Left colon (tissue), 2 donors: Measurements from ENCODE around the gene PHF2. TPM values are rescaled to one million over a fixed set of nuclear protein-coding genes. Genes with fewer than 3 reads are reported as not detected.

Source experiments
- ATAC-seq: fragments of 200-7000 bp; cut with Tn5 transposase; one replicate; pipeline ENCODE4 v1.9.1; 2020; ENCODE audit warnings: mild to moderate bottlenecking, moderate library complexity
- DNase-seq, 2 donors: peaks; one replicate each; pipeline ENCODE4 v3.0.0-alpha.2; 2020
- intact Hi-C, 2 donors: fragments of 100-400 bp; cut with DNase I in 1 of 2; cut with micrococcal nuclease in 1 of 2; formaldehyde crosslinking; loops; one replicate each; pipeline versions ENCODE4 v1.11.2 to v1.14.0; 2022; cut with DNase I, micrococcal nuclease
- total RNA-seq, 2 donors: library from RNA; stranded (reverse); fragmentation: NEBNext Ultra II Directional; extraction: Animal tissue kit (Norgen Biotek cat#: 25700); gene quantifications; one replicate each; pipeline ENCODE4 v1.2.1, GENCODE V29; 2021
- donor health status: DM: no; HTN: no; CAD: no.
- donor health status: DM: yes; HTN: yes; CAD: no.

PHF2 gene
- total RNA-seq, 2 donors from 2014 or later, result 21.3 to 22.9 TPM

DNA sequence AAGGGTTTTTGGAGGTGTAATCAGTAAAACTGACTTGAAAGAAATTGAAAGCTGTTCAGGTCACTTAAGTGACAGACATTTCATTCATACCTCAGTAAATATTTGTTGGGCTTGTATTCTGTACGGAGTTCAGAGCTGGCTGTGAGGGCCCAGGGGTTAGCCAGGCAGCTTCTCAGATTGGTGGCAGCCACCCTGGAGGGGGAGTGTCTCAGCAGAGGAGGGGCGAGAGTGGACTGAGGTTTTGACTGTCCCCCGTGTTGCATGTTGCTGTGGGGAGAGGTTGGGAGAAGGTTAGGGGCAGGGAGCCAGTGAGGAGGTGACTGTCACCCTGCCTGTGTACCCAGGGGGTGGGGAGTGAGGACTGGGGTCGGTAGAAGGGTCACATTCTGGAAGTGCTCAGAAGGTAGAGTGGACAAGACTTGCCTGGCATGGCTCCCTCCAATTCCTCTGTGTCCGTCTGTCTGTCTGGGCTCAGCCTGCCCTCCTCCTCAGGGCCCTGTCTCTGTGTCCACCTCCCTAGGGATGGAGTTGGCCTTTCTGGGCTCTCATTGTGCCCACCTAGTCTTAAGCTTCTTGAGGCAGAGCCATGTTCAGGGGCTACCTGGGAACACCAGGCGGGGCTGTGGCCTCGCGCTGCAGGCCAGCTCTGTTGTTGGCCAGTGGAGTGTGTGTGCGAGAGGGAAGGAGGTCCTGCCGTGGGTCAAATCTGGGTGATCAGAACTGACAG, 4.4 kb downstream of the PHF2 start:
- intact Hi-C loops, result no loop called here
- peak in 1 of 2 donors; percentile 29 for DNase-seq
- no peak for ATAC-seq

DNA sequence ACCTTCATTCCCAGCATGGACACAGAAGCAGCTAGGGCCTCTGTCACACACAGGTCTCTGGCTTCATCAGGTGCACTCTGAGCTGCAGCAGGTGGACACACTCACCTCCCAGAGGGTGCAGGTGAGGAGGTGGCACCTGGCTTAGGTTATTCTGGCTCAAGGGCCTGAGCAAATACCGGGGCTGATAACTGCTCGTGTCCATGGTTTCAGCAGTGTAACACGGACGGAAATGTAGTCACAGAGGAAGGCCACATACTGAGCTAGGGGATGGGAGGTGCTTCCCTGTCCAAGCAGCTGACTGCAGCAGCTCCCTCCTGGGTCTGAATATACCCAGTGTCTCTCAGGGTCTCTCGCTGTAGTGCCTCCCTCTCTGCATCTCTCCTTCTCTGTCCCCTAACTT, 5.7 kb downstream of the PHF2 start:
- ATAC-seq, result peak; percentile 65
- intact Hi-C loops, result no loop called here
- DNase-seq, result peak in 1 of 2 donors; percentile 53

DNA sequence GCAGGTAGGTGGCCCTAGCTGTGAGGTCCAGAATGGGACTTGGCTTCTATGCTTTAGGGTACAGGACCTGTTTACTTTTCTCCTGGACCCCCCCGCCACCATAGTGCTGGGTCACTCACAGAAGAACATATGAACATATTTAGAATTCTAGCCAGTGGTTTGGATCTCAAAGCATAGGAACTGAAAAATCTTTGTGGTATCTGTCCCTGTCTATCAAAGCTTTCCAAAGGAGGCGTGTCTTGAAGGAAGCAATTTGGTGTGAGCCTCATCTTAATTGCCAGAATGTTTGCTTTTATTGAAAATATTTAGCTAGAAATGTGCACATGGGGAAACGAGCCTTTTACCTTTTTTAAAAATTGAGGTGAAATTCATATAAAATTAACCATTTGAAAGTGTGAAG, 6.2 kb downstream of the PHF2 start:
- peak; percentile 14 for ATAC-seq
- no peak for DNase-seq
- intact Hi-C loops, result no loop called here

DNA sequence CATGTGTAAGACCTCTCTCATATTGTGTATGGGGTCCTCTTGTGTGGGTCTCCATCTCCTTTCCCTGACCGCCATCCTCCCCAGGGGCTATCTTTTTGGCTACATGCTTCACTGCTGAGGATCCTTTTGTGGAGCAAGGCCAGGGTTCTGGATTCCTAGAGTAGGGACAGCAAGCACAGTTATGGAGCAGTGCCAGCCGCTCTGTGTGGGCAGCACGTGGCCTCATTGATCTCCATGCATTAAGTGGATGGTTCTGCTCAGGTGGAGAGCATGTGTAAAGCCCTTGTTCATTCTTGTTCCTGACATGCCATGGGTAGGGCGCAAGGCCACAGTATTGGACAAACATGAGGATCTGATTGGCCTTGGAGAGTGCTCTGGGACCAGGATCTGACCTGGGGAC, 8.9 kb downstream of the PHF2 start:
- intact Hi-C loops, result no loop called here
- DNase-seq (no peak), ATAC-seq (no peak)

DNA sequence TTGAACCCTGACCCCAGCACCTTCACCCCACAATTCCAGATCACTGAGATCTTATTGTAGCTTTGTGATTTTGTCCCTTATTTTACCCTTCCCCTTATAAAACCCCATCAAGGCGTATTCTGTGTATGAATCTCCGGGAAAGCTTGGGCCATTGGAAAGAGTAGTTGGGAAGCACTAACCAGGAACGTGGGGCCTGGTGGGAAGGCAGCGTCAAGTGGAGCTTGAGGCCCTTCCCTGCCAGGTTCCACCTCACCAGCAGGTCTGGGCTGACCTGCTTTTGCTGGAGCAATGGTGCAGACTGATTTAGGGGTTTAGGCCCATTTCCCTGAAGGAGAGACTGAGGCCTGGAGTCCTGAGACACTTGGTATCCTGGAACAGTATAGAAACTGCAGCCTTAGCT, 9.3 kb downstream of the PHF2 start:
- ATAC-seq (no peak), DNase-seq (no peak)
- intact Hi-C loops, result no loop called here

DNA sequence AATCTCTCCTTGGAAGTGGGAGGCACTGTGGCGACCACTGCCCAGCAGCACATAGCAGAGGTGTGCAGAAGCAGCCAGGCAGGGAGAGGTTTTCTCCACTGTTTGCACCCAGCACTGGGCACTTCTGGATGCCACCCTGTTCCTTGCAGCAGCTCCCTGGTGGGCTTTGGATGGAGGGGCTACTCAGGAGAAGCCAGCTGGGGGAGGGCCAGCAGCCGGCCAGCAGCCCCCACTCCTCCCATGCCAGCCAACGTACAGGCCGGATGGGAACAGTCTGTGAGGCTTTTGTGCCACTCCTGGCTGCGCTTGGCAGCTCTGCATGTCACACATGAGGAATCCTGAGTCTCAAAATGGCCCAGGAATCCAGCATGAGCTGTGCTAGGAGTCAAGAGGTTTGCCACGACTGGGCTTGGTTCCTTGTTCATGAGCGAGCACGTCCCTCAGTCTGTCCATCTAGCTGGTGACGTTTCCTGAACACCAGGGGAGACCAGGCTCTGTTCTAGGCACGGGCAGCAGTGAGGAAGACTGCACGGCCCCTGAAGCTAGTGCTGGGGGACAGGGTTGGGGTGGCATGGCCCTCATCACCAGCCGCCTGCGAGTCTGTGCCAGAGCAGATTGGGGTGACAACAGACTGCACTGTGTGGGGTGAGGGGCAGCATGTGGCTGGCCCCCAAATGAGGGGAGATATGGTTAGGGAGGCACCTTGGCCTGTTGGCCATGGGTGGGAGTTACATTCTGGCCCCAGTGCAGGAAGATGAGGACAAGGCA, 10.1 kb downstream of the PHF2 start:
- DNase-seq (no peak), ATAC-seq (no peak)

DNA sequence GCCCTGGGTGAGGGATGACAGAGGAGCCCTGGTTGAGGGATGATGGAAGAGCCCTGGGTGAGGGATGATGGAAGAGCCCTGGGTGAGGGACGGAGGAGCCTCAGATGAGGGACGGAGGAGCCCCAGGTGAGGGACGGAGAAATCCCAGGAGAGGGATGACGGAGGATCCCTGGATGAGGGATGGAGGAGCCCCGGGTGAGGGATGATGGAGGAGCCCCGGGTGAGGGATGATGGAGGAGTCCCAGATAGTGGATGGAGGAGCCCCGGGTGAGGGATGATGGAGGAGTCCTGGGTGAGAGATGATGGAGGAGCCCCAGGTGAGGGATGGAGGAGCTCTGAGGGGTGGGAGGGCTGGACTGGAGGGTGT, 10.9 kb downstream of the PHF2 start:
- intact Hi-C loops, result no loop called here
- ATAC-seq, result no peak
- DNase-seq, result no peak

More for the DNA sequence above, 10.1 kb downstream of the PHF2 start:
- intact Hi-C loops, result no loop called here

DNA sequence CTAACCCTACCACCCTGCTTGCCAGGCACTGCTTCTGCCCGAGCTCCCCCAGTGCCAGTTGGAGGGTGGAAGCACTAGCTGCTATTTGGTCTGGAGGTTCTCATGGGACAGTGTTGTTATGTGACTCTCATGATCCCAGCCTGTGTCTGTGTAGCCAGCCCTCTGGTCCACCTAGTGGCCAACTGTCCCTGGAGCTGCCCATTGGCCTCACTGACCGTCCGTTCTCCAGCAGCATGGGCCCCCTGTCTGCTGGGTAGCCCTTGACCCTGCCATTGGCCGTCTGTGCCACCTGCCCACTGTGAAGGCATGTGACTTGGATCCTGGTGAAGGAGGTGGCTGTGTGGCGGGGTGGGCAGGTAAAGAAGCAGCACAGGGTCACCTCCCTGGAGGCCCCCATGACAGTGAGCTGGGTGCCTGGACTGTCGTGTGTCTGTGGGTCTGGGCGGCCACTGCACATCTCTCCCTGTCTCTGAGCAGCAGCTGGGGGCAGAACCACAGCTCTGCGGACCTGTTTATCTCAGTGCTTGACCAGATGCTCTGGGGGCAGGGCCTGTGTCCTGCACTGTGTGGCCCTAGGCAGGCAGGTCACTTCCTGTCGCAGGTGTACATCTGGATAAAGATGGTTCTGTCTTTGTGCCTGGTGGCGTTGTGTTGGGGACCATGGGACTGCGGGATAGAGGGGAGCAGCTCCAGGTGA, 11.4 kb downstream of the PHF2 start:
- peak; percentile 20 for ATAC-seq
- intact Hi-C loops, result no loop called here
- peak in 1 of 2 donors; percentile 26 for DNase-seq

DNA sequence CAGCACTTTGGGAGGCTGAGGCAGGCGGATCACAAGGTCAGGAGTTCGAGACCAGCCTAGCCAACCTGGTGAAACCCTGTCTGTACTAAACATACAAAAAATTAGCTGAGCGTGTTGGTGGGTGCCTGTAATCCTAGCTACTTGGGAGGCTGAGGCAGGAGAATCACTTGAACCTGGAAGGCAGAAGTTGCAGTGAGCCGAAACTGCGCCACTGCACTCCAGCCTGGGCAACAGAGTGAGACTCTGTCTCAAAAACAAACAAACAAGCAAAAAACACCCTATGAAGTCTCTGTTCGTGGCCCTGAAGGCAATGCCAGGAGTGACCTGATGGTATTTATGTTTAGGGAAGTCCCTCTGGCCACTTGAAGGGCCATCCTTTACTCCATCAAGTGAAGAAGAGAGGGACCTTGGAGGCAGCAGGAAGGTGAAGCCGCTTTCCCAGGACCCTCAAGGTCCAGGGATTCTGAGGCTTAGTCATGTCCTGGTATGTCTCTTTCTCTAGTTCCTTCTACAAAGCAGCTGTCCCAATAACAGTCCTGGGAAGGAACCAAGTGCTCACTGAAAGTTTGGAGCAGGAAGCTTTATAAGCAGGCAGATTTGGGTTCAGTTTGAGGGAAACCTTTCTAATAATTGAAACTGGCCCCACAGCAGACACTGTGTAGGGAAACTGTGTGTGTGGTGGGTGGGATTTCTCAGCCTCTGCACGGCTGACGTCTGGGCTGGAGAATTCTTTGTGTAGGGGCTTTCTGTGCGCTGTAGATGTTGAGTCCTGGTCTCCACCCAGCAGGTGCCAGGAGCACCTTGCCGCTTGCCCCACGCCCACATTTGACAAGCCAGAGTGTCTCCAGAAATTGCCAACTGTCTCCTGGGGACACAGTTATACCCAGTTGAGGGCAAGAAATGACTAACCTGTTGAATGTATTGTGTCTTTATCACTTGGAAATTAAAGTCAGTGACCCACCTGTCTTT, 12.5 kb downstream of the PHF2 start:
- ATAC-seq (no peak), DNase-seq (no peak)
- intact Hi-C loops, result no loop called here

DNA sequence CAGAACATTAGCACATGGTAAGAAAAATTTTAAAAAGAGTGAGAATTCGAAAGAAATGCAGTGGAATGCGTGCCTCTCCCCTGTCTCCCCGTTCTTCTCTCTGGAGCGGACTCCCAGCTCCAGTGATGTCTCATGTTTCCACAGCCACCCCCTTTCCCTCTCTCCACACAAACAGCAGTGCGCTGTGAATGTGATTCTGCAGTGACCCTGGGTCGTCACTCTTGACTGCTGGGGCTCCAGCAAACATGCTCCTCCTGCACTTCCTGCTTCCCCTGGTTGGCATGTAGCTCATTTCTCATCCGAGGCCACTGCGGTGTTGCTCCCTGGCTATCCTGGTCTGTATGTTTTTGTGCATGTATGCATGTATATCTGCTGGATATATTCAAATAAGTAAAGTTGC, 13.3 kb downstream of the PHF2 start:
- intact Hi-C loops, result no loop called here
- no peak for ATAC-seq
- DNase-seq, result no peak

DNA sequence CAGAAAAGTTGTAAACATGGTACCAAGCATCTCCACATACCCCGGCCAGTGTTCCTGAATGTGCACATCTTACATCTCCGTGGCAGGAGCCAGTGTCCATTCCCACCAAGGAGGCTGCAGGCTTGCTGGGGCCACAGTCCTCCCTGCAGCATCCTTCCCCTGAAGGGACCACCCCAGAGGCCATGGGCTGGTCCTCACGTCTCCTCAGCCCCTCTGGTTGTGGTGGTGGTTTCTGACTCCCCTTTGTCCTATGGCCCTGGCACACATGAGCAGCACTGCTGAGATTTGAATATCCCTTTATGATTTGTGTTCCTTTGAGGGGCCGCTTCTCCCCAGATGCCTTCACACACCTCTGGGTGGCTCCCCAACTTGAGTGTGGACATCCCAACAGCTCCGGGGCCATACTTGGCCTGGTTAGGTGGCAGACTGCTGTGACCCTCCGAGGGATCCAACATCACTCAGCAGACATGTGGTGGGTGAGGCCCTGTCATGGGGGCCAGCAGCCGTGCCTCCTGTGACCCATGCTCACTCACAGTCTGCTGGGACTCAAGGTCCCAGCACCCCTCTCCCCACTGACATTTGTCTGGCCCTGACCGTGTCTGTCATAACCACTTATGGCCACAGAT, 14.3 kb downstream of the PHF2 start:
- intact Hi-C loops, result no loop called here

DNA sequence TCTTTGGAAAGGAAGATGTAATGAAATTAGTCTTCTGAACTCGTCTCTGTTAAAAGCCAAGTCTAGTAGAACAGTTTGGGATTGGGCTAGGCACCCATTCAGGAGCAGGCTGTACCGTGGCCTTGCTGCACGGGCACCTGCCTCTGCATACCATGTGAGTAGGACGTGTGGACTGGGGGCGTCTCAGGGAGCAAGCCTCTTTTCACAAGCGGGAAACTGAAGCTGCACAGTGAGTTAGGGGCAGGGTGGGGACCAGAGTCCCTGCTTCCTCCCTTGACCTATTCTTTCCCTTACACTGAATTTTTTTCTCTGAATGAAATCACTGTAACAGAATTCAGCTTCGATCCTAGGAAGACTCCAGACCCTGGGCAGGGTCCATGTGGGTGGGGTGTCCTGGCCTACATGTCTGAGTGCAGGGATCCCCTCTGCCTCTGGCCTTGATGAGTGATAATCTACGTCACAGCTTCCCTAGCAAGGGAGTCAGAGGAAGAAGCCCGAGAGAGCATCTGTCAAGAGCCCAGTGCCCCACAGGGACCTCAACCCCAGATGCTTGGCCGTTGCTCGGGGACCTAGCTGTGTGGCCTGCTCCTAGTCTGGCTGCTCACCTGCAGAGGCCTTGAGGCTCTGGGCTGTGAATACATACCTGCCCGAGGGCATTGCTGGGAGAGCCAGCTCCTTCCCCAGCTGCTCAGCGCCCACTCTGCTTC, 15.1 kb downstream of the PHF2 start:
- intact Hi-C loops, result no loop called here
- DNase-seq (no peak), ATAC-seq (no peak)

More for the DNA sequence above, 14.3 kb downstream of the PHF2 start:
- no peak for DNase-seq
- ATAC-seq, result no peak

DNA sequence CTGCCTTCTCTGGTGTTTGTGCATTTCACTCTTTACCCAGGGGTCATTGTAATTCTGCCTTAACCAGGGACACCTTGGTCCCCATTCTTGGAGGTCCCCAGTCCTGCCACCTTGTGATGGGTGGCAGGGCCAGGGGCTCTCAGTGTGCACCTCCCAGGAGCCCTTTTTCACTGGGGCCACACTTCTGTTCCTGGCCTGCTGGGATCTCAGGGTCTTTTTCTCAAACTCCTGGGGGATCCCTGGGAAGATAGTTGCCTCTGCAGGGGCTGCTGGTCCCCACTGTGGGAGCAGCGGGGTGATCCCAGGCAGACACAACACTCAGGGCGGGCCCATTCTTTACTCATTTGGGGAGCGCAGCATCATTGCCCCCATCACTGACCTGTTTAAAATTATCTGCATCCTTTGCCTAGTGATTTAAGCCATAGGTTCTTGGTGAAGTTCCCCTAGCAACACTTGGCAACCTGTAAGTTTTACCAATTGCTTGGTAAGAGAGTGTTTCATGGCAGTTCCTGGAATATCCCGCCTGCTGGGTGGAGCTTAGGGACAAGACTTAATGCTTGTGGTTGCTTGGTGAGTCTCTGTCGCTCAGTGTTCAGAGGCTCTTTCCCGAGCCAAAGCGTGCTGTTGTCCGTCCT, 15.7 kb downstream of the PHF2 start:
- intact Hi-C loops, result no loop called here
- DNase-seq, result no peak
- ATAC-seq, result no peak

DNA sequence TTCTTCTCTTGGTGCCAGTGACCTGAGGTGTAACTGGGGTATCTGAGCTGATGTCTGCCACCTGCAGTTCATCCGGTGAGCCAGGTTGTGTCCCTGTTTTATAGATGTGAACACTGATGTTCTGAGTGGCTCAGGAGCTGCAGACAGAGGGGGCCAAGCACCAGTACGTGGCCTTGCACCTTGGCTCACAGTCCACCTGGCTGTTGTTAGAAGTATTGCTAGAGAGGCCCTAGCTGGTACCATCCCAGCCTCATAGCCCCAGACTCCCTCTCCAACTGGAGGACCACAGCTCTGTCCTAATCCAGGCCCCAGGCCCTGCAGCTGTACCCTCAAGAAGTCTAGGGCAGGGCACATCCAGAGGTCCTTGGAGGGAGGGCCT, 16.2 kb downstream of the PHF2 start:
- peak; percentile 23 for ATAC-seq
- DNase-seq, result peak in 1 of 2 donors; percentile 39
- intact Hi-C loops, result no loop called here

DNA sequence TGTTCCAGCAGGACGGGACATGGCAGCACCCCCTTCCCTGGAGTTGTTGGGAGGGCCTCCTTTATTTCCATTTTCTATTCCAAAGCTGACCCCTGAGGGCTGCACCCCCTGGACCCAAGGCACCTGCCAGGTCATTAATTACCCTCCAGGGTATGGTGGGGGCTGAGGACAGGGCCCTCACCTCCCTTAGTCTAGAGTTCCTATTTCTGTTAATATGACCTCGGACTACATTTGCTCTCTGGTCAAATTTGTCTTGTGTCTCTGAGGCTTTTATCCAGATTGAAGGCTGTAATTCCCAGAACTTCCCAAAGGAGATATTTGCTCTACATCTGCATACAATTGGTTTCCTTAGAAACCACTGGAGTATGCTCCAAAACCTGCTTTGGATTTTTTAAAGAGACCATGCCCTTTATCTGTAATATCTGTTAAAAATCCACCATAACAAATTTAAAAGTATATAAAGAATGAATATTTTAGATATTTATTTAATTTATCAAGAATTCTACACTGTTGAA, 16.8 kb downstream of the PHF2 start:
- ATAC-seq (no peak), DNase-seq (no peak)
- intact Hi-C loops, result no loop called here

DNA sequence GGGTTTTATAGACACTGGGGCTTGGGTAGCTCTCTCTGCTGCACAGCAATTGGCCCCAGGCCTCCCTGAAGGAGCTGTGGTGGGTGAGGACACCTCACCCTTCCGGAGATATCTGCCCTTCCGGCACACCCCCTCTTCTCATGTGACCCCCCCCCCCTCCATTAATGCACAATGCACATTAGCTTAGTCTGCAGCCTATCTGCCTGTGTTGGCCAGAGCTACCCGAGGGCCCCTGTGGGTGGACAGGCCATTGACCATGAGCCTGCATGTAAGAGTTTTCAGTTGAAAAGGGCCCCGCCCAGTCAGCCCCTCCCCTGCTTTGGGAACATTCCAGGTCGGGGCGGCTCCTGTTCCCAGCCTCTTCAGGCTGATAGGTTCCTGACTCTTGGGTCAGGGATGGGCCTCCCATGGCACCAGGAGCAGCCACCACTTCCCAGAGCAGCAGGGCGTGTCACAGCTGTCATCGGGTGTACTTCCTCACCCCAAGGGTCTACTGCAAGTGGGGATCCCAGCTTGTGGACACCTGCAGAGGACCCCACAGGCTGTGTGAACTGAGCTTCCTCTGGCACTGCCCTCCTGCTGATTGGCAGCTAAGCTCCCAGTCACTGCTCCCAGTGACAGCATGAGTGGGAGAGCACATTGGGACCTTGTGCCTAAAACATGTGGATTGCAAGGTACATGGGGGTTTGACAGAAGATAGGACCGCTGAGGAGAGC, 17.8 kb downstream of the PHF2 start:
- DNase-seq (peak; percentile 75 to 89), ATAC-seq (peak; percentile 81)
- intact Hi-C loops, result no loop called here

DNA sequence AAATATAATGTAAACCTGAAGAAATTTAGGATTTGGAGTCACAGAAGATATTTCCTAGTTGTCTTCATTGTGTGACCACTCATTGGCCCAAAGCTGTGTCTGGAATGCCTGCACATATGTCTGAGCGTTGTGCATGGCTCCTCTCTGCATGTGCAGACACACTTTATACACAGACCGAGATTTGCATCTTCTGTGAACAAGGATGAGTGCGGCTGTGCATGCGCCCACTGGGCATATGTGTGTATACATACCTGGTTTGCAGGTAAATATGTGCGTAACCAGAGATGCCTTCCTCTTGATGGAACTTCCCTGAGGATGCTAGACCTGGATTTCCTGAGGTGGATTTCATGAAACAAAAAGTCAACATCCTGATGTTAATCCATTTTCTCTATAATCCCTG, 19.1 kb downstream of the PHF2 start:
- DNase-seq, result no peak
- ATAC-seq, result no peak
- intact Hi-C loops, result no loop called here
